Activated CD8-positive, alpha-beta memory T cell treated with anti-CD3 and anti-CD28 coated beads, Interleukin-2, amount 50 U/mL, for 48 hours (primary cell): Measurements from ENCODE around the gene COPG2.
"Not testable (repeated sequence)": the region's sequence is repeated elsewhere in the genome, so short reads cannot be mapped to it uniquely, and the experiment has no call there.

Experiments
- DNase-seq: peaks from one replicate; pipeline ENCODE4 v3.0.0-alpha.2; 2020

Gene COPG2

DNA sequence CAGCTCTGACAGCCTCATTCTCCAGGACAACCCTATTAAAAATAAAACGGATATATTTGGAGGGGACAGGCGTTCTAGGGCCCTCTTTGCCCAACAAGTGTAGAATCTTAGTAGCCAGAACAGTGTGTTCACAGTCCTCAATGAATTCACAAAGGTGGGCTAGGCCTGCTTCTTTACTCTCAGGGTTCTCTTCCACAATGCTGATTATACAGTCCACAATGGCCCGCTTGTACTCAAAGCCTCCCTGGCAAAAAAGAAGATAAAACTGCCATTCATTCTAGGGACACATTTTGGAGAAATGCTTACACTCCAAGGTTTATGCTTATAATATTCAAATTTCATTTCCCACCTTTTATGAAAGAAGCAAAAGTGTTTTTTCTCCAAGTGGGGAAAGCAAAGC, 114.1 kb downstream of the COPG2 start:
- no peak for DNase-seq

DNA sequence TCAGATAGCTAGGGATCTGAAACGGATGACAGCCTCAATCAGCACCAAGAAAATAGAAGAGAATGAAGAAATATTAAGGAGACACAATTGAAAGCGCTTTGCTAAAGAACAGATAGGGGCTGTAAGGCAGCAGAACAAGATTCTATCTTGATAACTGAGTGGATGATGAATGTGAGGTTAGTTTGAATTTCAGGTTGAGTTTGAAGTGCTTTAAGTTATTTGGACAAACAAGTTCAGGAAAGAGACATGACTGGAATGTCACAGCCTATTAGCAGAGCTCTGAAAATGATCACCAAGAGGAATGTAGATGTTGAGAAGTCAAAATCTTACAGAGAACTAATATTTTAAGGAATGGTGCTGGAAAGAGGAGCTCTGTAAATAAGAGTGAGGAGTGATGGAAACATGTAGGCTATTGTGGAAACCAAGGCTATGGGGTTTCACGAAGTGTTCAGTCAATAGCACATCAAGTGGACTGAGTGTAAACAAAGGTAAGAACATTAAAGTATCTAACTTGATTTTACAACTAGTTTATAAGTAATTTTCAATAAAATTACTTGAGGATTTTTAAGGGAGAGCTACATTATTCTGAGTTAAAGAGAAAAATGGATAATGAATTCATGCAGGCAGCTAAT, 115.0 kb downstream of the COPG2 start:
- no peak for DNase-seq

GRCh38 chr7:130544356-130544755, 124.2 kb downstream of the COPG2 start:
- no peak for DNase-seq

- DNase-seq: no peak
These were observed 125.0 kb downstream of the COPG2 start for GRCh38 chr7:130543487-130544010.

GRCh38 chr7:130542297-130542696, 126.3 kb downstream of the COPG2 start:
- DNase-seq: not testable (repeated sequence)

- not testable (repeated sequence) for DNase-seq
These were observed 127.3 kb downstream of the COPG2 start for GRCh38 chr7:130541287-130541686.

- DNase-seq: not testable (repeated sequence)
These were observed 130.7 kb downstream of the COPG2 start for GRCh38 chr7:130537894-130538293.

DNA sequence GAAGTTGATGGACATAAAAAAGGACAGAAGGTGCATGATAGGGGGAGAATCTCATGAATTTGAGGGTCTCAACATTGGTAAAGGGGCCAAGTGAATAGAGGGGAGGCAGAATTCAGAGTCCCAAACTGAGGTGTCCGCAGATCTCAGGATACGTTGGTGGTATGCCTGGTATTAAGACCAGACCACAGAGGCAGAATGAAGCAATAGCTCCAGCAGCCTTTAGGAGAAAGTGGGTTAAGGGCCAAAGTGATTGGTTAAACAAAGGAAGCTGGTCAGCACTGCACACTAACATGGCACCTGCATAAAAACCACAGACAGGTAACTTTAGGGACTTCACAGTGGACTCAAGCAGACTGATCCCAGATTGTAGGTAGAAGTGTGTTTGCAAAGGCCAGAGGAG, 139.1 kb downstream of the COPG2 start:
- DNase-seq: no peak

DNA sequence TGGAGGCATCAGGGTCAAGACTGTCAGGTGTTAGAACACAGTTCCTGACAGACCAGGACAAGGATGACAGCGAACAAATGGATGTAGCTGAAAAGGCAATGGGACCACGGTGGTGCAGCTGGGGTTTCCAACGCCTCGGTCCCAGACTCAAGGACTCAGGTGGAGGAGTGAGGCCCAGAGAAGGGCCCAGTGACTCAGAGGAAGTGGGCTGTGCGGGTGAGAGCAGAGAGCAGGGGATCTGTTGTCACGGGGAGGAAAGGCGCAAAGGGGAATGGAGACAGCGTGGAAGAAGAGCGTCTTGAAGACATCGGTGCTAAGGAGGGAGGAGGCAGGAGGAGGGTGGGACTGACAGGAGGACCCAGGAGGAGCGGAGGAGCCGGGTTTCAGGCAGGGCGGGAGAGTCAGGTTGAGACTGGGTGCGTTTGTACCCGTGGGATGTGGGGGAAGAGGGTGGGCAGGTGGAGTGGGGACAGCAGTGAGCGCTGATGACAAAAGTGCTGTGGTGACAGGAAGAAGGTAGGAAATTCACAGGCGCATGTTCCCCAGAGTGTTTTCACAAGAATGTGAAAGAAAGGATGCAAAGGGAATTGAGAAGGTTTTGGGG, 140.7 kb downstream of the COPG2 start:
- DNase-seq: not testable (repeated sequence)

DNA sequence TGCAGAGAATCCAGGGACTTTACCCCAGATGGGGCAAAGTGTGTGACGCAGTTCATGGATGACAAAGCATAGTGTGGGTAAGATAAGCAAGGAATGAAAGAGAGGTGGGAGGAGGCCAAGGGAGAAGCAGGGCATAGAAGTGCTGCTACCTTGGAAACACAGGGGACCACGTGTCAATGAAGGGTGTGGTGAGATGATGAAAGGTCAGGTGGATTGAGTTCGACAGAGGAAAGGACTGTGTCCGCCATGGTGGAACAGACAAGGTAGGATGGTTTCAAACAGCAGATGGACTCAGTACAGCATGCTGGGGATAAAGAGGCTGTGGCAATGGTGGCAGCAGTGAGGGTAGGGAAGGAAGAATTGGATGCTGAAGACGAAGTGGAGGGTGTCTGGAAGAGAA, 143.9 kb downstream of the COPG2 start:
- DNase-seq: no peak

DNA sequence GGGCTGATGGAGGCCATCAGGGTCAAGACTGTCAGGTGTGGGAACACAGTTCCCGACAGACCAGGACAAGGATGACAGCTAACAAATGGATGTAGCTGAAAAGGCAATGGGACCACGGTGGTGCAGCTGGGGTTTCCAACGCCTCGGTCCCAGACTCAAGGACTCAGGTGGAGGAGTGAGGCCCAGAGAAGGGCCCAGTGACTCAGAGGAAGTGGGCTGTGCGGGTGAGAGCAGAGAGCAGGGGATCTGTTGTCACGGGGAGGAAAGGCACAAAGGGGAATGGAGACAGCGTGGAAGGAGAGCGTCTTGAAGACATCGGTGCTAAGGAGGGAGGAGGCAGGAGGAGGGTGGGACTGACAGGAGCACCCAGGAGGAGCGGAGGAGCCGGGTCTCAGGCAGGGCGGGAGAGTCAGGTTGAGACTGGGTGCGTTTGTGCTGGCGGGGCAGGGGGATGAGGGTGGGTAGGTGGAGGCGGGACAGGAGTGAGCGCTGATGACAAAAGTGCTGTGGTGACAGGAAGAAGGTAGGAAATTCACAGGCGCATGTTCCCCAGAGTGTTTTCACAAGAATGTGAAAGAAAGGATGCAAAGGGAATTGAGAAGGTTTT, 144.9 kb downstream of the COPG2 start:
- DNase-seq: not testable (repeated sequence)

- DNase-seq: no peak
These were observed 147.1 kb downstream of the COPG2 start for GRCh38 chr7:130521258-130521951.

- DNase-seq: no peak
These were observed 153.1 kb downstream of the COPG2 start for GRCh38 chr7:130515315-130516040.

DNA sequence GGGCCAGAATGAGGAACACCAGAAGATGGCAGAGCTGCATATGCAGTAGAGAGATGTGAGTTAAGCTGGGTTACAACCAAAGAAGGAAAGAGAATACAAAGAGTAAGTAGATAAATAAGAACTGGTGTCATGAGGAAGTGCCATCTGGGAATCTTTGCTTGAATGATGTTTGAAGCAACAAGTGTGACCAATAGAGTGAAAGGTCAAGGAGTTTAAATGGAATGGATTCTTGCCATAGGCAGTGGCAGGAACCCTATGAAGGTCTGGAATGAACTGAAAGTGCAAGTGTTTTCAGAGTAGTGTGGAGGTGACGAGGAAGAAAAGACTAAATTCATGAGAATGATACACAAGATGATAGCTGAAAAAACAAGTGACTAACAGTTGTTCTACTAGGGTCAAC, 155.1 kb downstream of the COPG2 start:
- DNase-seq: no peak

DNA sequence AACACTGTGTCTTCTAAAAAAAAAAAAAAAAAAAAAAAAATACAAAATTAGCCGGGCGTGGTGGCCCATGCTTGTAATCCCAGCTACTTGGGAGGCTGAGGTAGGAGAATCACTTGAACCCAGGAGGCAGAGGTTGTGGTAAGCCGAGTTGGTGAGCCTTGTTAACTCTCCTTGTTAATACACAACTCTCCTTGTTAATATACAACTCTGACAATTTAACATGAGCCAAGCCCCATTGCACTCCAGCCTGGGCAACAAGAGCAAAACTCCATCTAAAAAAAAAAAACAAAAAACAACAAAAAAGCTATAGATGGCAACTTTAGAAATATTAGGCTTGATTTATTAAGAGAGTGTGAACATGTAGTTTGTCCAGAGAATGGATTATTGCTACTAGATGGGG, 156.5 kb downstream of the COPG2 start:
- not testable (repeated sequence) for DNase-seq

- no peak for DNase-seq
These were observed 162.2 kb downstream of the COPG2 start for GRCh38 chr7:130506358-130506757.

DNA sequence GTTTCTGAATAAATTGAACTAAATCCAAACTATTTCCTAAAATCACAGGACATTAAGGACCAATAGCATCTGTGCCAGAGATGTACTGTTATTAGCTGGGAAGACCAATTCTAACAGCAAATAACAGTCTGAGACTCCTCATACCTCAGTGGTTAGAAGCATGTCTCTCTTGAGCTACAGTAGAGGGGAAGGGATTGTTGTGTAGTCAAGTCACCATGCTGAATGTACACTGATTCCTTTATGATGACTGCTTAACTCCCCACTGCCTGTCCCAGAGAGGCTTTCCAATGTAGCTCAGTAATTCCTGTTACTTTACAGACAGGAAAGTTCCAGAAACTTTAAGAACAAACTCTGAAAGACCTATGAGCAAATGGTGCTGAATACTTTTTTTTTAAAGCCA, 162.8 kb downstream of the COPG2 start:
- no peak for DNase-seq

DNA sequence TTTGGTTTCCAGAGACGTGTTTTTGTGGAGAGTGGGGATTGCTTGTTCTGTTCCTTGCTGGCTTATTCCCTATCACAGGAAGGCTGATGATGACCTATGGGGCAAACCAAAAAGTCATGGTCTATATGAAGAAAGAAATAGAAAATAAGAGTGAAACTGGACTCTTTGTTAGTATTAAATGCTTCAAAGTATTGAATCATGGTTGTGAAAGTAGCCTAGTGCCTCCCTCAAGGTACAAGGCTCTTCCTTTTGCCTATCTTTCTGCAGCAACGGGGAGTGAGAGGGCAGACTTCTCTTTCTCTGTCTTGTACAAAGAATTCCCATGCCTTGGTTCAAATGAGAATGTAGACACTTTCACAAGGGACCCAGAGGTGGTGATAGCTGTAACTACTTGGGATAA, 167.6 kb downstream of the COPG2 start:
- no peak for DNase-seq

DNA sequence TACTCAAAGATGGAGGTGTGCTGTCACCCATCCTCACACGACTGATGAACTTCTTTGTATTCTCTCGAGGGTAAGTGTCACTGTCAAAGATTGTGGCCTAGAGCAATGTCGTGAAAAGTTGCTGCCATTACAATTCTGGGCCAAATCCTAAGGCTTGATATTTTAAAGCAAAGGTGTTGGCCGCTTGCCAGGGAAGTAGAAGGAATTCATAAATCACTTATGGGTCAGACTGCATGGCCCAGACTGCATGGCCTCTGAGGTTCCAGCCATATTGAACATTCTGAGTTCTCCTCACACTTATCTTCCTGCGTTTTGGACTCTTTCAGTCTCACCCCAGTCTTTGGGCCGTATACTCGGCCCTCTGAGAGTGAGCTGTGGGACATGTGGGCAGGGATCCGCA, 168.1 kb downstream of the COPG2 start:
- DNase-seq: no peak

DNA sequence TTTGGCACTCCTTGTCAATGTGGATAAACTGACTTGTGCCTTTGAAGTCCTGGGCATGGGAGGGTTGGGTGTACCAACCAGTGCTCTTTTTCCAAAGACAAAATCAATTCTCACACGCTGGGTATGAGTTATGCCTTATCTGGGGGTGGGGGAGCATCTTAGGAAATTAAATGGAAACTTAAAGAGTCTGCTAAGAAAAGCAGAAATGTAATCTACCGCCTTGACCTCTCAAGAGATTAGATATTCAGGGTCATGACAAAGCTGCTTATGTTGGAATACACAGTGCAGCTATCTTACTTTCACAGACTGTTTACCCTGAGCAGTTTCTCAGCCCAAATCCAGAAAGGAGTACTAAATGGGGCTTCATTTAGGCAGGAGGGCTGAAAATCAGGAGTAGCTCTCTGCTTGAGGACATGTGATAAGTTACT, 174.1 kb downstream of the COPG2 start:
- DNase-seq: no peak

GRCh38 chr7:130493275-130493873, 175.2 kb downstream of the COPG2 start:
- DNase-seq: no peak

DNA sequence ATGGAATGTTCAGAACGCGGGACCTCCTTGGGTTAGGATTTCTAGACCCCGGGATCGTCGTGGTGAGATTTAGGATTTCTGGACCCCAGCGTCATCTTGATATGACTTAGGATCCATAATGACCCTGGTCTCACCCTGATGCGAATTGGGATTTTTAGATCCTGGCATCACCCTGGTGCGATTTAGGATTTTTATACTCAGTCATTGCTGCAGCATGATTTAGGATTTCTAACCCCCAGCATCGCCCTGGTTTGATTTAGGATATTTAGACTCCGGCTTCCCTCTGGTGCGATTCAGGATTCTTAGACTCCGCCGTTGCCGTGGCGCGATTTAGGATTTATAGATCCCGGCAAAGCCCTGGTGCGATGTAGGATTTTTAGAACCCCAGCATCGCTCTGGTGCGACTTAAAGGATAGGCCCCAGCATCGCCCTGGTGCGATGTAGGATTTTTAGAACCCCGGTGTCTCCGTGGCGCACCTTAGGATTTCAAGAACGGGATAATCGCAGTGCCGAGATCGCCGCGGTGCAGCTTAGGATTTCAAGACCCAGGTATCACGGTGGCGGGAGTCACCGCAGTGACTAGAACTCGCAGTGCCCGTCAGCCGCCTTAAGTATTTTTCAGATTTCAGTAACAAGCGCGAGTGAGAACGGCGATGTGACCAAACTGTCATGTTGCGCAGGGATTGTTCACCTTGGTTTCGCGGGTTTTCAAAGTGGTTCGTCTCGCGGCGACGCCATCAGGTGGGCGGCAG, 175.8 kb downstream of the COPG2 start:
- no peak for DNase-seq
